Keratinocyte (primary cell): ENCODE measurements around the gene ZBP1. TPM values are rescaled to one million over a fixed set of nuclear protein-coding genes. Genes with fewer than 3 reads are reported as not detected.

Experiments used
- DNase-seq: peaks from one replicate; pipeline ENCODE4 v3.0.0-alpha.2; 2011; ENCODE audit warnings: low read depth, missing footprints, low spot score
- FAIRE-seq: peaks from 2 replicates; lab custom pipeline; 2011; peaks lifted over from hg19 to GRCh38; lab: Jason Lieb, UNC
- H2AFZ ChIP-seq: 2 replicates; pipeline ENCODE4 v1.6.0; 2012; ENCODE audit warnings: low read length, control low read depth, inconsistent platforms; ENCODE audit not compliant: control insufficient read depth
- H3K27ac ChIP-seq: 2 replicates; pipeline ENCODE4 v1.5.1; 2011; ENCODE audit warnings: low read length; ENCODE audit not compliant: control insufficient read depth, insufficient read depth
- H3K27me3 ChIP-seq: 3 replicates; pipeline ENCODE4 v1.6.0; 2011; ENCODE audit warnings: low read length; ENCODE audit not compliant: control insufficient read depth, insufficient read depth; ENCODE audit errors: extremely low read depth
- H3K36me3 ChIP-seq, 2 experiments: 2 replicates in 1 of 2; 3 replicates in 1 of 2; pipeline ENCODE4 v1.5.1; 2011; ENCODE audit warnings: low read length in 2 of 2, mild to moderate bottlenecking in 1 of 2; ENCODE audit not compliant: control insufficient read depth in 2 of 2, insufficient read depth in 2 of 2; ENCODE audit errors: extremely low read depth in 1 of 2
- H3K4me1 ChIP-seq: 3 replicates; pipeline ENCODE4 v1.5.1; 2011; ENCODE audit warnings: low read length; ENCODE audit not compliant: control insufficient read depth, insufficient read depth; ENCODE audit errors: extremely low read depth
- H3K4me2 ChIP-seq: 3 replicates; pipeline ENCODE4 v1.6.0; 2011; ENCODE audit warnings: low read depth, low read length; ENCODE audit not compliant: control insufficient read depth, insufficient read depth; ENCODE audit errors: extremely low read depth
- H3K4me3 ChIP-seq, 3 experiments: fragments of 200-600 bp in 1 of 3; sonication (generic) in 1 of 3; 2 replicates in 2 of 3; 3 replicates in 1 of 3; pipeline ENCODE4 v1.5.1; 2011 to 2016; ENCODE audit warnings: low read length in 3 of 3, mild to moderate bottlenecking in 3 of 3, control low read depth in 2 of 3, inconsistent platforms in 1 of 3, low read depth in 1 of 3, mixed read lengths in 1 of 3, mixed run types in 1 of 3, moderate library complexity in 1 of 3; ENCODE audit not compliant: control insufficient read depth in 2 of 3, insufficient read depth in 2 of 3; ENCODE audit errors: extremely low read depth in 1 of 3
- H3K79me2 ChIP-seq: 2 replicates; pipeline ENCODE4 v1.6.0; 2012; ENCODE audit warnings: low read length; ENCODE audit not compliant: control insufficient read depth, insufficient read depth
- H3K9ac ChIP-seq: 3 replicates; pipeline ENCODE4 v1.6.0; 2011; ENCODE audit warnings: low read length; ENCODE audit not compliant: control insufficient read depth, insufficient read depth; ENCODE audit errors: extremely low read depth
- H3K9me1 ChIP-seq: 3 replicates; pipeline ENCODE4 v1.6.0; 2011; ENCODE audit warnings: low read length; ENCODE audit not compliant: control insufficient read depth, insufficient read depth; ENCODE audit errors: extremely low read depth
- H3K9me3 ChIP-seq: 2 replicates; pipeline ENCODE4 v1.5.1; 2012; ENCODE audit warnings: low read depth, low read length; ENCODE audit not compliant: control insufficient read depth
- H4K20me1 ChIP-seq: 3 replicates; pipeline ENCODE4 v1.6.0; 2011; ENCODE audit warnings: low read length; ENCODE audit not compliant: control insufficient read depth, insufficient read depth; ENCODE audit errors: extremely low read depth
- EZH2 ChIP-seq: IDR thresholded peaks from one replicate; pipeline ENCODE4 v1.6.1; 2012; ENCODE audit warnings: inconsistent platforms, mild to moderate bottlenecking, low read length, moderate library complexity
- dilution Hi-C: fragments of 300-500 bp; cut with MboI; formaldehyde crosslinking; loops from one replicate; pipeline ENCODE4 v1.7.0; 2020; ENCODE audit warnings: low sequenced_read_pairs; ENCODE audit not compliant: extremely low pct_ligation_motif_present
- polyA plus RNA-seq, 5 experiments: library from polyadenylated mRNA; depleted of rRNA in 3 of 5; stranded (reverse) in 3 of 5; stranded (forward) in 1 of 5; unstranded in 1 of 5; fragments of >200 nt; gene quantifications; 1 replicate in 1 of 5; 2 replicates in 3 of 5; 3 replicates in 1 of 5; pipeline versions ENCODE4 v1.2.1 to v1.2.3, GENCODE V29; 2011 to 2012; ENCODE audit warnings: missing spikeins in 2 of 5, low read depth in 1 of 5, low replicate concordance in 1 of 5
- TF ChIP-seq, protein P1 (sequence below), 3 experiments: IDR thresholded peaks in 1 of 3; conservative IDR thresholded peaks in 1 of 3; optimal IDR thresholded peaks in 1 of 3; 2 replicates in 2 of 3; 3 replicates in 1 of 3; pipeline versions ENCODE3 to v1.5.1; 2011; ENCODE audit warnings: low read length in 3 of 3, mild to moderate bottlenecking in 3 of 3, moderate library complexity in 2 of 3, control low read depth in 1 of 3, inconsistent platforms in 1 of 3; ENCODE audit not compliant: insufficient read depth in 2 of 3; ENCODE audit errors: extremely low read depth in 1 of 3

The ZBP1 gene
- polyA plus RNA-seq, 1 donor (not counting 4 experiments of a cell fraction or from before 2014, with no cell fraction given): 0.08 TPM

GRCh38 chr20:57589123-57589727 lies 31.0 kb downstream of the ZBP1 start:
- Histone ChIP-seq H3K27me3 (peaks cover 42% of the 10 kb centered on the region), H4K20me1 (no peaks in the 10 kb centered on the region)
- dilution Hi-C loops: no loop called here

GRCh38 chr20:57588596-57588995 lies 31.6 kb downstream of the ZBP1 start:
- DNase-seq (no peak), FAIRE-seq (no peak)
- no peaks in the 10 kb centered on the region for H3K9me1 ChIP-seq
- no peak overlapping the region for H2AFZ ChIP-seq
- no peak overlapping the region for H3K4me3 ChIP-seq
- no peak overlapping the region for H3K27ac ChIP-seq
- no peaks in the 10 kb centered on the region for H3K36me3 ChIP-seq
- H3K9ac ChIP-seq: no peak overlapping the region
- dilution Hi-C loops: no loop called here
- TF ChIP-seq, protein P1, sequence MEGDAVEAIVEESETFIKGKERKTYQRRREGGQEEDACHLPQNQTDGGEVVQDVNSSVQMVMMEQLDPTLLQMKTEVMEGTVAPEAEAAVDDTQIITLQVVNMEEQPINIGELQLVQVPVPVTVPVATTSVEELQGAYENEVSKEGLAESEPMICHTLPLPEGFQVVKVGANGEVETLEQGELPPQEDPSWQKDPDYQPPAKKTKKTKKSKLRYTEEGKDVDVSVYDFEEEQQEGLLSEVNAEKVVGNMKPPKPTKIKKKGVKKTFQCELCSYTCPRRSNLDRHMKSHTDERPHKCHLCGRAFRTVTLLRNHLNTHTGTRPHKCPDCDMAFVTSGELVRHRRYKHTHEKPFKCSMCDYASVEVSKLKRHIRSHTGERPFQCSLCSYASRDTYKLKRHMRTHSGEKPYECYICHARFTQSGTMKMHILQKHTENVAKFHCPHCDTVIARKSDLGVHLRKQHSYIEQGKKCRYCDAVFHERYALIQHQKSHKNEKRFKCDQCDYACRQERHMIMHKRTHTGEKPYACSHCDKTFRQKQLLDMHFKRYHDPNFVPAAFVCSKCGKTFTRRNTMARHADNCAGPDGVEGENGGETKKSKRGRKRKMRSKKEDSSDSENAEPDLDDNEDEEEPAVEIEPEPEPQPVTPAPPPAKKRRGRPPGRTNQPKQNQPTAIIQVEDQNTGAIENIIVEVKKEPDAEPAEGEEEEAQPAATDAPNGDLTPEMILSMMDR (optimal IDR thresholded peaks at IDR 0.05 in 1 of 3, IDR thresholded peaks at IDR 0.05 in 1 of 3, conservative IDR thresholded peaks at IDR 0.05 in 1 of 3; ENCODE audit: extremely low read depth in 1 of 3, insufficient read depth in 2 of 3, low read length in 3 of 3): no peak
- TF ChIP-seq EZH2: no peak
- no peak overlapping the region for H3K4me2 ChIP-seq
- no peaks in the 10 kb centered on the region for H3K4me1 ChIP-seq
- H3K9me3 ChIP-seq: peaks cover 6% of the 10 kb centered on the region
- H3K27me3 ChIP-seq: peaks cover 43% of the 10 kb centered on the region
- H3K79me2 ChIP-seq: no peaks in the 10 kb centered on the region
- H4K20me1 ChIP-seq: peaks cover 3% of the 10 kb centered on the region

More at GRCh38 chr20:57589123-57589727, 31.0 kb downstream of the ZBP1 start:
- DNase-seq (no peak), FAIRE-seq (no peak)
- no peak overlapping the region for H2AFZ ChIP-seq
- H3K4me3 ChIP-seq: no peak overlapping the region
- no peak overlapping the region for H3K9ac ChIP-seq
- no peaks in the 10 kb centered on the region for H3K79me2 ChIP-seq
- no peaks in the 10 kb centered on the region for H3K36me3 ChIP-seq
- H3K9me1 ChIP-seq: no peaks in the 10 kb centered on the region
- H3K9me3 ChIP-seq: peaks cover 3% of the 10 kb centered on the region
- no peak for TF ChIP-seq EZH2
- TF ChIP-seq, protein P1 (optimal IDR thresholded peaks at IDR 0.05 in 1 of 3, IDR thresholded peaks at IDR 0.05 in 1 of 3, conservative IDR thresholded peaks at IDR 0.05 in 1 of 3; ENCODE audit: extremely low read depth in 1 of 3, insufficient read depth in 2 of 3, low read length in 3 of 3): no peak
- no peak overlapping the region for H3K4me2 ChIP-seq
- H3K4me1 ChIP-seq: no peaks in the 10 kb centered on the region
- no peak overlapping the region for H3K27ac ChIP-seq
